Activated CD4-positive, CD25-positive, alpha-beta regulatory T cell treated with anti-CD3 and anti-CD28 coated beads, Interleukin-2, amount 50 U/mL, for 24 hours (primary cell): ENCODE measurements around the gene FES.
A peak's percentile ranks its signal among the peaks of the same experiment; 100 is the strongest.
"Not testable (repeated sequence)": the region's sequence is repeated elsewhere in the genome, so short reads cannot be mapped to it uniquely, and the experiment has no call there.

ENCODE experiments used
- ATAC-seq, 2 donors: fragments of 150-1000 bp; cut with Tn5 transposase; one replicate each; pipeline ENCODE4 v1.10.0; 2021; ENCODE audit warnings: mild to moderate bottlenecking in 1 of 2, moderate library complexity in 1 of 2

Gene FES

GRCh38 chr15:90862487-90862886 is 21.8 kb upstream of the FES start:
- ATAC-seq = no peak

GRCh38 chr15:90862964-90863778 is 21.1 kb upstream of the FES start:
- no peak for ATAC-seq

- ATAC-seq = peak; percentile 25 to 65
Observed at GRCh38 chr15:90863987-90864386, 20.3 kb upstream of the FES start.

GRCh38 chr15:90864507-90864906 is 19.8 kb upstream of the FES start:
- ATAC-seq = peak in 1 of 2 donors; percentile 28

GRCh38 chr15:90865702-90866101 is 18.6 kb upstream of the FES start:
- no peak for ATAC-seq

GRCh38 chr15:90866161-90866715 is 18.1 kb upstream of the FES start:
- ATAC-seq = no peak

GRCh38 chr15:90866800-90867199 is 17.5 kb upstream of the FES start:
- no peak for ATAC-seq

- ATAC-seq = no peak
Observed at GRCh38 chr15:90868261-90868689, 16.0 kb upstream of the FES start, which contains the start of gene FURIN. Gene FURIN, plus strand, starts transcription at chr15:90868588. Its CDS starts 7,153 bp downstream, at chr15:90875741.

GRCh38 chr15:90869140-90869541 is 15.2 kb upstream of the FES start:
- no peak for ATAC-seq

GRCh38 chr15:90869601-90870353 is 14.5 kb upstream of the FES start:
- ATAC-seq = no peak

GRCh38 chr15:90870354-90871138 is 13.8 kb upstream of the FES start:
- no peak for ATAC-seq

GRCh38 chr15:90871139-90871715 is 13.1 kb upstream of the FES start:
- peak in 1 of 2 donors; percentile 17 for ATAC-seq

- peak; percentile 5 to 7 for ATAC-seq
Observed at GRCh38 chr15:90871716-90872485, 12.4 kb upstream of the FES start.

- ATAC-seq = peak; percentile 68 to 80
Observed at GRCh38 chr15:90872486-90873184, 11.7 kb upstream of the FES start.

GRCh38 chr15:90873488-90873997 is 10.8 kb upstream of the FES start:
- no peak for ATAC-seq

- no peak for ATAC-seq
Observed at GRCh38 chr15:90873998-90874605, 10.2 kb upstream of the FES start.

GRCh38 chr15:90874986-90875385 is 9.3 kb upstream of the FES start:
- not testable (repeated sequence) for ATAC-seq

GRCh38 chr15:90875549-90875981 is 8.7 kb upstream of the FES start:
- ATAC-seq = no peak

GRCh38 chr15:90876046-90876445 is 8.3 kb upstream of the FES start:
- no peak for ATAC-seq
